Measurements from ENCODE around the gene RPS6KA5.
"Not testable (repeated sequence)": the region's sequence is repeated elsewhere in the genome, so short reads cannot be mapped to it uniquely, and the experiment has no call there.

Gene RPS6KA5

DNA sequence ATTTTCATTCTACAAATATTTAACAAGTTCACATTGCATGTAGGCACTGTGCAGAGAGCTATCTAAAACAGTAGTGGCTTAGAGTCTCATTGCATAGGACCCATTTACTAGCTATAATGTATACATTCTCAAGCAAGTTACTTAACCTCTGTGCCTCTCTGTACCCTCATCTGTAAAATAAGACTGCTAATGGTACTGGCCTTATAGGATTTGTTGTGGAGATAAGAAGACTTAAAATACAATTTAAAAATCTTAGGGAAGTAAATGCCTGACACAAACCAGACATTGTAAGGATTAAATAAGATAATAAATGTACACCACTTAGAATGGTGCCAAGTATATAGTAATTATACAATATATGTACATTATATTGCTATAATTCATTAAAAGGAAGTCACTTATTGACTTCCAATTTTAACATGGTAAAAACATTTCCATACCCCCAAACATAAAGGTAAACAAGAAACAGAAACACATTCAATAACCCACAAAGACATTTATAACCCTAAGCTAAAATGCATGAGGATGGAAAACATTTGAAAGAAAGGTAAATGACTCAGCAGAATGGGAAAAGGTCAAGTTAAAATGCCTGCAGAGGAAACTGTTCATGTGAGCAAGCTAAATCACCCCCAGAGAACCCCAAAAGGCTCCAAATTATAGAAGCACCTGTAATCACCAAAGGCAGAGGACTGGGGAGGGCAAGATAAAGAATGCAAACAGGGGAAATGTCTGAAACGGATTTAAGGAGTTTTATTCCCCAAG is 30.8 kb downstream of the RPS6KA5 start:
- no peak for DNase-seq (ENCODE audit: low read depth, low spot score)

DNA sequence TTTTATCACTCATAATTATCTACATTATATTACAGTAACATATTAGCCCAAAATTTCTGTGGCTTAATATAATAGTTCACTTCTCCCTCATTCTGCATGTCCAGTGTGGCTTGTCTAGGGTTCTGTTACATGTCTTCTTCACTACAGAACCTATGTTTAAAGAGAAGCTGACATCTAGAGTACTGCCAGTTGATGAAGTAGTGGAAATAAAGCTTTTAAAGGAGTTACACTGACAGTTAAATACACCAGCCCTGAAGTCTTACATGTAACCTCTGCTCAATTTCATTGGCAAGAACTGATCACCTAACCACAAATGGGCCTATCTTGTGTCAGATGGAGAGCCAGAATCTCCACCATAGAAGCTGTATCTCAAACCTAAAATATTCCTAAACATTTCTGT is 32.9 kb downstream of the RPS6KA5 start:
- DNase-seq (ENCODE audit: low read depth, low spot score), result no peak

DNA sequence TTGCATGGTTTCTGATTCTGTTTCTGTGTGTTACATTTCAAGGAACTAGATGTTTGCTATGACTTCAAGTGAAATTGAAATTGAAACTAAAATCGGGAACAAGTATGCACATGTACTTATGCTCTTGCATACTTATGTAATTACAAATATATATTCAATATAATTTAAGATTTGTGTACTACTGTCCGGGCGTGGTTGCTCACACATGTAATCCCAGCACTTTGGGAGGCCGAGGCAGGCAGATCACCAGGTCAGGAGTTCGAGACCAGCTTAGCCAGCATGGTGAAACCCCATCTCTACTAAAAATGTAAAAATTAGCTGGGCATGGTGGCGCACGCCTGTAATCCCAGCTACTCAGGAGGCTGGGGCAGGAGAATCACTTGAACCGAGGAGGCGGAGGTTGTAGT is 37.8 kb downstream of the RPS6KA5 start:
- DNase-seq (ENCODE audit: low read depth, low spot score), result not testable (repeated sequence)

DNA sequence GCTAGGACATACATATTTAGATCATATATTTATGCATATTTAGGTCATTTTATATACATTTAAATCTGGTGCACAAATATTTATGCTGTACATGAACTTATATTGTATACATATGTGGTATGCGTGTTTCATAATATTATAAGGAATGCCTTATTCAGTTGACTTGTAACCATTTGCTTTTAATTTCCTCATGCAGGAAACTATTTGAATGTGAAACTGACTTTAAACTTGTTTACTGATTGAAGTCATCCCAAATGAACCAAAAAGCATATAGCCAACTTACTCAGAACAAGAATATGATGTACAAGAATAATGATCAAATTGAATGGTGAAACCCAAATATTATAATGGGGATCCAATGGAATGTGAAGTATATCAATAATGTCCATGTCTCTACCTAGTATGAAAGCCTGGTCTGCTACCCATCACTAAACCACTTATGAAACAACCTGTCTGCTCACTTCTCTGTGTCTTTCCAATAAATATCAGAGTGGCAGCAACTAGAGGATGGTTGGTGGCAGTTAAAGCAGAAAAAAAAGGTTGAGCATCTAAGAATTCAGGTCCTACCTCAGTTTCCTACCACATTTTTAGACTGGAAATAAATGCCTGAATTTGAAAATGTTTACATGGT is 38.3 kb downstream of the RPS6KA5 start:
- DNase-seq (ENCODE audit: low read depth, low spot score), result no peak

DNA sequence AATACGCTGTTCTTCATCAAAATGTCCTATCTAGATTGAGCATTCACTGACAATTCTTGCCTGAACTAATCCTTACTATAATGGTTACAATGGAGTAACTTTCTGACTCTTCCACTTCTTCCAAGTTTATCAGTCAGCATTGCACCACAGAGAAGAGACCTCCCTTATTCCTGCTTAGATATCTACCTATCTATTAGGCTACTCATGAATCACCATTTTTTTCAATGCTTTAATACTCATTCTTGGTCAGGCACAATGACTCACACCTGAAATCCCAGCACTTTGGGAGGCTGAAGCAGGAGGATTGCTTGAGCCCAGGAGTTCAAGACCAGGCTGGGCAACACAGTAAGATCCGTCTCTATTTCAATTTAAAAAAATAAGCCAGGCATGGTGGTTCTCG is 39.3 kb downstream of the RPS6KA5 start:
- no peak for DNase-seq (ENCODE audit: low read depth, low spot score)

DNA sequence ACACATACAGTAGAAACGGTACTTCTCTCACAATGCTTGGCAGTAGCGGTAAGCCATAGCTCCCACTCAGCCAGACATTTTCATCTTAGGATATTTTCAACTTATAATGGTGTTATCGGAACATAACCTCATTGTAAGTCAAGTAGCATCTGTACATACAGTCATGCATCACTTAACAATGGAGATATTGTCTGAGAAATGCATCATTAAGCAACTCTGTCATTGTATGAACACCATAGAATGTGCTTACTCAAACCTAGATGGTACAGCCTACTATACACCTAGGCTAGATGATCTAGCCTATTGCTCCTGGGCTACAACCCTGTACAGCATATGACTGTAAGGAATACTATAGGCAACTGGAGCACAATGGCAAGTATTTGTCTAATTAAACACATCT is 40.8 kb downstream of the RPS6KA5 start:
- DNase-seq (ENCODE audit: low read depth, low spot score), result no peak

DNA sequence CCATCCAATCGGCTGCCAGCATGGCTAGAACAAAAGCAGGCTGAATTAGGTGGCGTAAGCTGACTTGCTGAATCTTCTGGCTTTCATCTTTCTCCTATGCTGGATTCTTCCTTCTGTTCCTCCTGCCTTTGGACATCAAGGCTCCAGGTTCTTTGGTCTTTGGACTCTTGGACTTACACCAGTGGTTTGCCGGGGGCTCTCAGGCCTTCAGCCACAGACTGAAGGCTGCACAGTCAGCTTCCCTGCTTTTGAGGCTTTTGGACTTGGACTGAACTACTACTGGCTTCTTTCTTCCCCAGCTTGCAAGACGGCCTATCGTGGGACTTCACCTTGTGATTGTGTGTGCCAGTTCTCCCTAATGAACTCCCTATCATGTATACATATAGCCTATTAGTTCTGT is 42.0 kb downstream of the RPS6KA5 start:
- DNase-seq (ENCODE audit: low read depth, low spot score), result no peak

DNA sequence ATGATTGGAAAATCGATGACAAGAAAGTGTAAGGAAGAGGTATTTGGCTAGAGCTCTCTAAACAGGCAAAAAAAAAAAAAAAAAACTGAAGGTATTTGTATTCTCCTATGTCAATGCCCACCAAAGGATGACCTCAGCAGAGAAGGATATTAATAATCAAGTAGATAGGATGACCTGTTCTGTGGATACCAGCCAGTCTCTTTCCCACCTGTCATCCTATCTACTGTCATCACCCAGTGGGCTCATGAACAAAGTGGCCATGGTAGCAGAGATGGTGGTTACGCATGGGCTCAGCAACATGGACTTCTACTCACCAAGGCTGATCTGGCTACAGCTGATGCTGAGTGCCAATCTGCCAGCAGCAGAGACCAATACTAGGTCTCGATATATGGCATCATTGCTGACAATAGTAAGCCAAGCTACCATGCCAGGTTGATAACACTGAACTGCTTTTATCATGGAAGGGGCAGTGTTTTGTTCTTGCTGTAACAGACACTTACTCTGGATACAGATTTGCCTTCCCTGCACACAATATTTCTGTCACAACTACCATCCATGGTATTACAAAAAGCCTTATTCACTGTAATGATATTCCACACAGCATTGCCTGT is 43.5 kb downstream of the RPS6KA5 start:
- no peak for DNase-seq (ENCODE audit: low read depth, low spot score)

DNA sequence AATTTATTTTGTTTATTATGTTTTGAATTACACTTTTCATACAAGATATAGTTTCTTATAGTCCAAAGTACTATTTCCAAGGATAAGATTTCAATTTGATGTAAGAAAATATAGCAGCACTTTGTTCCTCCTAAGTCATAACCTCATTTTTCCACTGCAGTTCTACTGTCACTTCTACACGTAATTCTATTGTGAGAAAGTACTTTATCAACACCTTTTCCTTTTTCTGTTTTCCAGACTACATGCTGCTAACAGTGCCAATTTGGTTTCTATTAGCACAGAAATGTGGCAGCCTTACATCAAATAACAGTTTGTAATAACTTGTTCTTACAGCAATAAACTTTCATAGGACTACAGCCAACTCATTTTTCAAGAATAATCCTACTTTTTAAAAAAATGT is 45.0 kb downstream of the RPS6KA5 start:
- DNase-seq (ENCODE audit: low read depth, low spot score), result no peak

DNA sequence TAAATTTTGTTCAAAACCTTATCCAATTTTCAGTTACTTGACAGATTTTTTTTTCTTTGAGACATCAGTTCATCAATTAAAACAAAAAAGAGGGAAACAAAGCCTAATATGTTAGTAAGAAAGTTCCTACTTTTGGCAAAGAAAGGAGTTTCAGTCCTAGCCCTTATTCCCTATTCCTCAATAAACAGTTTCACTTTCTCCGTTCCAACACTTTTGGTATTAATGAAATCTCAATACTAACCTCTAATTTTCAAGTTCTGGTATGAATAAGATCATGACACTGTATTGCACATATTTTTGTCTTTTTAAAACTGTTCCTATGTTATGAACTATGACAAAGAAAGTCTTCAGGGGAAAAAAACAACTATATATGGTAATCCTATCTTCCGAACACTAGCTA is 48.4 kb downstream of the RPS6KA5 start:
- DNase-seq (ENCODE audit: low read depth, low spot score), result no peak

DNA sequence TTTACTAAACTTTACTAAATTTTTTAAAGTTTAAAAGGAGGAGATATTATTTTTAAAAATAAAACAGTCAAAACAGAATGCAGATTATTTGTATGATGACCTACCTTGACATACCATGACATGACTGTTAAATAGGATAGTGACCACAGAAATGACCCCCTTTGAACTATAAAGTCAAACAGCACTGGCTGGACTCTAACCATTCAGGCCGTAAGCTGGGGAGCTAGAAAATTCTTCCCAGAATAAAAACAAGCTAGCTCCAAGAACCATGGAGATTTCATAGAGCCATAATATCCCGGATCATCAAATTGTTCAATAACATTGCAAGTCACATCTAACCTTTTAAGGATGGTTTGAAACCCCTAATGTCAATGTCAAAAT is 50.3 kb downstream of the RPS6KA5 start:
- no peak for DNase-seq (ENCODE audit: low read depth, low spot score)

DNA sequence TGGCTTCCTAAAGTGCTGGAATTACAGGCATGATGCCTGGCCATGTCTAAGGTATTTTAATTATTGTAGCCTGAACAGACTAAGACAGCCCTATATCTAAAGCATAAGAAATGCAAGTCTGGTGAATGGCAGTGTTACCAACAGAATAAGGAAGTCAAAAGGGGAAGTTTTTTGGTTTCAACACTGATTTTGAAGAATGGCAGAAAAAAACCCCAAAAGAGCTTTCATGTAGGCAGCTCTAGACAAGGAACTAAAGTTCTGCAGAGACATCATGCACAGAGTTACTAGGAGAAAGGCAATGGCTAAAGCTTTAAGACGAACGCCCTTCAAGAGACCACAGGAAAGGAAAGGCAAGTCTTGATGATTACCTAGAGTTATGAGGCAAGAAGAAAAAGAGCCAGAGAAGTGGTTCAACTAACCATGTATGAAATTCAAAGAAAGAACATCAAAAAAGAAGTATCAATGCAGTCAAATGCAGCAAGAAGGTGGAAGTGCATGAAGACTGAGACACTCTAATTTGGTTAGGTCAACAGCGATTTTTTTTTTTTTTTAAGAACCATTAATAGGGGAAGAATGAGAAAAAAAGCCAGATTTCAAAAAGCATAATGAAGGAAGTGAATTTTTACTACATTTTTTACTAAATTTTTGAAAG is 50.8 kb downstream of the RPS6KA5 start:
- no peak for DNase-seq (ENCODE audit: low read depth, low spot score)

DNA sequence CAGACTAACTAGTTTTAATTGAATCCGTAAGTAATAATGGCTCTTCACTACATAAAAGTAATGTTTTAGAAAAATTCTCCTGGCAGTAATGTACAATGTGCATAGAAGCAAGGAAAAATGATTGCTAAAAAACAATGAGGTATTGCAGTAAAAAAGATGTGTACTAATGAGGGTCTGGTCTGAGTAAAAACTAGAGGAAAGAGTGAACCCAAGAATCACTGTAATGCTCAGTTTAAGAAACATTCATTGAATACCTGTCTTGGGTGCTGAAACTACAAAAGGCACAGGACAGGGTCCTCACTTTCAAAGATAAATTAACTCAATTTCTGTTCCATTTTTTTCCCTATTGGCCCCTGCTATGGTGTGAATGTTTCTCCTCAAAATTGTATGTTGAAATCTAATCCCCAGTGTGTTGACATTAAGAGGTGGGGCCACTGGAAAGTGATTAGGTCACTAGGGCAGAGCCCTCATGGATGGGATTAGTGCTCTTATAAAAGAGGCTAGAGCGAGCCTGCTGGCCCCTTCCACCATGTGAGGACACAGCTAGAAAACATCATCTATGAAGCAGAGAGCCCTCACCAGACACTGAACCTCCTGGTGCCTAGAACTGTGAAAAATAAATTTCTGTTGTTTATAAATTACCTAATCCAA is 51.6 kb downstream of the RPS6KA5 start:
- DNase-seq (ENCODE audit: low read depth, low spot score), result no peak

DNA sequence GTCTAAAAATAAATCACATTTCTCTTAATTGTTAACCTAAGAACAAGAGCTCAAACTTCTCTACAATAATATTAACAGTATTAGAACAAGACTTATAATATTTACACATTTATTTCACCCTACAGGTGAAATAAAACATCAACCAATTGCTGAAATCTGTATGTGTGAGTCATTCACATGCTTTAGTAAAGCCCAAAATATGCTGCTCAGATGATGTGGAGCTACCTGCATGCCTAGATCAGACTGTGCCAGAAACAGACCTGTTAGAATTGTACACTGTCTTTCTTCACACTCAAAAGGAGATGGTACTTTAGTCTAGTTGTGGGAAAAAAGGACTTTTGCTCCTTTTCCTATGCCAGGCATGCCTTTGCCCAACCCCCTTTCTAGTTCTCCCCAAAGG is 54.7 kb downstream of the RPS6KA5 start:
- no peak for DNase-seq (ENCODE audit: low read depth, low spot score)

DNA sequence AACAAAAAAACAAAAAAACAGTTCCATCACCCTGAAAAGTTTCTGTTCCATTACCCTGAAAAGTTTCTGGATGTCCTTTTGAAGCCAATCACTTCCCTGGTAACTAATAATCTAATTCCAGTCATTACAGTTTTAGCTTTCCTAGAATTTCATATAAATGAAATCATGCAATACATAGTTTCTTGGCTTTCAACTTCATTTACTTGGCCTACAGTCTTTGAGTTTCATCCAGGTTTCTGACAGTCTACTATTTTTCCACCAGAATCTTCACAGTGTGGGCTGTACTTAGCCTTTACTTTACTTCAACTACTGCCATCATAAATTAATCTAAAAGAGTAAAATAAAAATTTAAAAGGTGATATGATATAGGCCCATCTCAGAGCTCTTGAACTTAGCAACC is 55.5 kb downstream of the RPS6KA5 start:
- no peak for DNase-seq (ENCODE audit: low read depth, low spot score)

DNA sequence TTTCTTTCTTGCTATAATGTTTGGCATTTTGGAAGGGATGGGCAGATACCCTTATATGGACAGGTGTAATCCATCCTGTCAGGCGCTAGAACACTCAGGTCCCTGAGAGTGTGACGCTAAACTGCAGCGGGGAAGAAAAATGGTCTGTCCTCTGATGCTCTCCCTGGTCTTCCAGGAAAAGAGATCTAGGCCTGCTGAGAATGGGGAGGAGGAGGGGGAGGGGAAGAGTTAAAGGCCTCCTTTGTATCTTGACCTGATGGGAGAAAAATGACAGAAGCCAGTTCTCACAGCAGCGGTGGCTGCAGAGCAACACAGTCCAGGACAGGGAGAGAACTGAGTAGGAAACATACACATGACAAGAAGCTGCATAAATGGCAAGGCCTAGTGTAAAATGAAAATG is 61.1 kb downstream of the RPS6KA5 start:
- no peak for DNase-seq (ENCODE audit: low read depth, low spot score)

DNA sequence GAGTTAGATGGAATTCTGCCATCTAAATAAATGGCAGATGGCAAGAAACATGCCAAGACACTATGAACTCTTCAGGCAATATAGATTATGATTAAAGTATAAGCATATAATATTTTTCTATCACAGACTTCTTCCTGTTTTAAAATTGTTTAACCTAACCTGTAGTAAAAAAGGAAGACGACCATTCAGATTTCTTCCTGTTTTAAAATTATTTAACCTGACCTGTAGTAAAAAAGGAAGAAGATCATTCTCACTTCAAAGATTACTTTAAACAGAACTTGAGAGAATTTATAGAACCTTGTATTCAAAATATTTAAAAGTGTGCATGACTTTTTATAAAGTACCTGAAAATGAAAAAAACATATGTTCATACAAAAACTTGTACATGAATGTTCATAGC is 63.5 kb downstream of the RPS6KA5 start:
- no peak for DNase-seq (ENCODE audit: low read depth, low spot score)

DNA sequence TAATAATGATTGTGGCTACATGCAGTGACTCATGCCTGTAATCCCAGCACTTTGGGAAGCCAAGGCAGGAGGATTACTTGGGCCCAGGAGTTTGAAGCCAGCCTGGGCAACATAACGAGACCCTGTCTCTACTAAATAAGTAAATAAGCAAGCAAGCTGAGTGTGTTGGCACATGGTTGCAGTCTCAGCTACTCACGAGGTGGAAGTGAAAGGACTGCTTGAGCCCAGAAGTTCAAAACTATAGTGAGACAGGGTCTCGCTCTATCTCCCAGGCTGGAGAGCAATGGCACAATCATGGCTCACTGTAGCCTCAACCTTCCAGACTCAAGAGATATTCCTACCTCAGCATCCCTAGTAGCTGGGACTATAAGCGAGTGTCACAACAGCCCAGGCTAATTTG is 64.7 kb downstream of the RPS6KA5 start:
- no peak for DNase-seq (ENCODE audit: low read depth, low spot score)

DNA sequence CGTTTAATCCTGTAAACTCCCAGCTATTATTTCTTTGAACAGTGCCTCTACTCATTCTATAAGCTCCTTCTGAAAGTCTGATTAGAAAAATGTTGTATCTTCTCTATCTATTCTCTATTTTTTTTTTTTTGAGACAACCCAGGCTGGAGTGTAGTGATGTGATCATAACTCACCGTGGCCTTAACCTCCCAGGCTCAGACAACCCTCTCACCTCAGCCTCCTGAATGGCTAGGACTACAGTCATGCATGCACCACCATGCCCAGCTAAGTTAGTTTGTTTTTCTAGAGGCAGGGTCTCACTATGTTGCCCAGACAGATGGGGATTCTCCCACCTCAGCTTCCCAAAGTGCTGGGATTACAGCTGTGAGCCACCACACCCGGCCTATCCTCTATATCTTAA is 66.6 kb downstream of the RPS6KA5 start:
- DNase-seq (ENCODE audit: low read depth, low spot score), result no peak

DNA sequence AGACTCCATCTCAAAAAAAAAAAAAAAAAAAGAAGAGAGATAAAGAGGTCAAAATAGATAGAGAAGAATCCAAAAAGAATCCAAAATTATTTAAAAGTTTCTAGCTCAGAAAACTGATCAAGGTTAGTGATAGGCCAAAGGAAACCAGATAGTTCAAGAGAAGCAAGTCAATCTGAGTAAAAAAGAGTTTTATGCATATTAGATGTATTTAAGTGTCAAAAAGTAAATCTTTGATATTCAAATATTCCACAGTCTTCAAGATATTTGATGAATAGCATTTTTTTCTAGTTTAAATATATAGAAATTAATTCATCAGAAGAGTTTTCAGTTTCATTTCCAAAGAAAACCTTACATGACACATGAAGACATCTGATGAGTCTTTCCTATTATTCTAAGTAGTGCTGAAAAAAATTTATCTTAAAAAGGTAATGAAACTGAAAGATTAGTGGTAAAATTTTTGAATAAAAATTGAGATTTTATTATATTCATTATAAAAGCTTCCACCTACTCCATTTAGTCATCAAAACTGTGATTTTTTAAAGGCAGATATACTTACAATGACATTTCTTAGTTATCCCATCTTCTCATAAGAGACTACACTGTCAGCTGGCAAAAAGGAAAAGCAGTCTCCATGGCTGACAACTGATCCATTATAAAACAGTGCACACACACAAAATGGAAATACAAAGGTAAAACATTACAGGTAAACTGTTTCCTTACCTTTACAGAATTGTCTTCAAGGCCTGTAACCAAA is 68.6 kb downstream of the RPS6KA5 start:
- no peak for DNase-seq (ENCODE audit: low read depth, low spot score)

DNA sequence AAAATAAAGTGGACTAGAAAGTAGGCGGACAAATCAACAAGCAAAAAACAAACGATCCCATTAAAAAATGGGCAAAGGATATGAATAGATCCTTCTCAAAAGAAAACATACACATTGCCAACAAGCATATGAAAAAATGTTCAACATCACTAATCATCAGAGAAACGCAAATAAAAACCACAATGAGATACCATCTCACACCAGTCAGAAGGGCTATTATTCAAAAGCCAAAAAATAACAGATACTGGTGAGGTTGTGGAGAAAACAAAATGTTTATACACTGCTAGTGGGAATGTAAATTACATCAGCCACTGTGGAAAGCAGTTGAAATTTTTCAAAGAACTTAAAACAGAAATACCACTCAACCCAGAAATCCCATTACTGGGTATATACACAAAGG is 70.3 kb downstream of the RPS6KA5 start:
- DNase-seq (ENCODE audit: low read depth, low spot score), result no peak
